HG03460 (cell line): ENCODE data around the gene DGKH.

ENCODE experiments used
- ATAC-seq: cut with Tn5 transposase; IDR thresholded peaks from one replicate; pipeline ENCODE4 v1.9.1; 2021; ENCODE audit not compliant: unreplicated experiment

DGKH gene

GRCh38 chr13:42039946-42040729 lies 8.3 kb upstream of the DGKH start:
- peak; percentile 62 for ATAC-seq

GRCh38 chr13:42040730-42041010 lies 7.8 kb upstream of the DGKH start:
- no peak for ATAC-seq

GRCh38 chr13:42041011-42041683 lies 7.3 kb upstream of the DGKH start:
- ATAC-seq: peak; percentile 28

- no peak for ATAC-seq
Observed at GRCh38 chr13:42041684-42042035, 6.8 kb upstream of the DGKH start.

- no peak for ATAC-seq
Observed at GRCh38 chr13:42043676-42044075, 4.8 kb upstream of the DGKH start.

GRCh38 chr13:42046448-42046847 lies 2.0 kb upstream of the DGKH start:
- no peak for ATAC-seq

- peak; percentile 40 for ATAC-seq
Observed at GRCh38 chr13:42047561-42048341, 697 bp upstream of the DGKH start.

GRCh38 chr13:42048684-42049453 lies 421 bp downstream of the DGKH start:
- peak; percentile 45 for ATAC-seq

- ATAC-seq: no peak
Observed at GRCh38 chr13:42049454-42049813, 986 bp downstream of the DGKH start.

- no peak for ATAC-seq
Observed at GRCh38 chr13:42054798-42055499, 6.5 kb downstream of the DGKH start.

- no peak for ATAC-seq
Observed at GRCh38 chr13:42055500-42056085, 7.1 kb downstream of the DGKH start.

GRCh38 chr13:42056146-42056545 lies 7.7 kb downstream of the DGKH start:
- no peak for ATAC-seq

- no peak for ATAC-seq
Observed at GRCh38 chr13:42056583-42056982, 8.1 kb downstream of the DGKH start.

GRCh38 chr13:42057918-42058530 lies 9.6 kb downstream of the DGKH start:
- no peak for ATAC-seq

GRCh38 chr13:42061943-42062342 lies 13.5 kb downstream of the DGKH start:
- ATAC-seq: no peak

- no peak for ATAC-seq
Observed at GRCh38 chr13:42063105-42063504, 14.7 kb downstream of the DGKH start.

GRCh38 chr13:42064259-42064658 lies 15.8 kb downstream of the DGKH start:
- ATAC-seq: no peak

GRCh38 chr13:42064966-42065365 lies 16.5 kb downstream of the DGKH start:
- no peak for ATAC-seq

GRCh38 chr13:42065414-42065813 lies 17.0 kb downstream of the DGKH start:
- ATAC-seq: no peak

GRCh38 chr13:42066542-42066941 lies 18.1 kb downstream of the DGKH start:
- ATAC-seq: no peak
